Spleen (tissue), 11 donors: Measurements from ENCODE around the gene RMI1. TPM values are rescaled to one million over a fixed set of nuclear protein-coding genes. Genes with fewer than 3 reads are reported as not detected.

Experiments used
- DNase-seq: peaks from one replicate; pipeline ENCODE4 v3.0.0-alpha.2; 2020
- H3K27ac ChIP-seq, 8 donors: fragments of 200-600 bp; sonication (generic) in 7 of 8; 1 replicate in 4 of 8; 2 replicates in 4 of 8; pipeline versions ENCODE4 v1.5.0 to v1.8.0; 2016 to 2021; ENCODE audit warnings: inconsistent platforms in 4 of 8, mild to moderate bottlenecking in 4 of 8, moderate library complexity in 1 of 8
- H3K27me3 ChIP-seq, 7 donors: fragments of 200-600 bp; sonication (generic) in 6 of 7; replicated peaks in 1 of 7; 1 replicate in 4 of 7; 2 replicates in 3 of 7; pipeline versions ENCODE4 v1.5.0 to v1.8.0; 2016 to 2021; ENCODE audit warnings: inconsistent platforms in 3 of 7, mild to moderate bottlenecking in 1 of 7
- H3K36me3 ChIP-seq, 6 donors: fragments of 200-600 bp; sonication (generic) in 5 of 6; 1 replicate in 4 of 6; 2 replicates in 2 of 6; pipeline versions ENCODE4 v1.5.0 to v1.8.0; 2016 to 2021; ENCODE audit warnings: inconsistent platforms in 2 of 6
- H3K4me1 ChIP-seq, 6 donors: fragments of 200-600 bp; sonication (generic) in 5 of 6; 1 replicate in 3 of 6; 2 replicates in 3 of 6; pipeline versions ENCODE4 v1.5.0 to v1.8.0; 2016 to 2021; ENCODE audit warnings: inconsistent platforms in 3 of 6
- H3K4me3 ChIP-seq, 8 donors: fragments of 200-600 bp; sonication (generic) in 7 of 8; 1 replicate in 4 of 8; 2 replicates in 4 of 8; pipeline versions ENCODE4 v1.5.0 to v1.8.0; 2016 to 2021; ENCODE audit warnings: inconsistent platforms in 4 of 8, mild to moderate bottlenecking in 4 of 8, moderate library complexity in 2 of 8
- H3K9me3 ChIP-seq, 8 donors: fragments of 200-600 bp; sonication (generic) in 7 of 8; 1 replicate in 4 of 8; 2 replicates in 4 of 8; pipeline versions ENCODE4 v1.5.0 to v1.8.0; 2016 to 2021; ENCODE audit warnings: inconsistent platforms in 4 of 8
- POLR2A ChIP-seq, 3 donors: fragments of 450-650 bp; IDR thresholded peaks; one replicate each; pipeline ENCODE4 v1.5.1; 2017; ENCODE audit warnings: antibody characterized with exemption in 3 of 3, mild to moderate bottlenecking in 1 of 3
- POLR2AphosphoS5 ChIP-seq, 3 donors: sonication (generic); formaldehyde crosslinking; IDR thresholded peaks; one replicate each; pipeline ENCODE4 v1.5.1; 2017; ENCODE audit warnings: antibody characterized with exemption in 3 of 3
- WGBS, 5 donors: extraction: QIAGEN DNeasy Blood & Tissue Kit in 3 of 5; methylation state at CpG; one replicate each; pipeline versions ENCODE4 v1.1.5 to v1.1.7; 2013 to 2018; 5-methylcytosine and 5-hydroxymethylcytosine counted together
- intact Hi-C: fragments of 100-400 bp; cut with DNase I; formaldehyde crosslinking; loops from one replicate; pipeline ENCODE4 v1.15.0; 2023; ENCODE audit warnings: low total_unique reads
- polyA plus RNA-seq, 3 donors: library from polyadenylated mRNA; stranded (reverse); fragments of 200-250 nt; gene quantifications; one replicate each; pipeline ENCODE4 v1.2.1, GENCODE V29; 2013
- total RNA-seq, 7 donors: library from RNA; depleted of rRNA in 3 of 7; stranded (reverse); fragments of >200 nt in 3 of 7; fragmentation: NEBNext Ultra II Directional in 4 of 7; extraction: Animal tissue kit (Norgen Biotek cat#: 25700) in 4 of 7; gene quantifications; one replicate each; pipeline versions ENCODE4 v1.1.0 to v1.2.1, GENCODE V29; 2016 to 2021
- TF ChIP-seq, protein P1 (sequence below), 11 experiments: fragments of 200-600 bp in 7 of 11; fragments of 450-650 bp in 4 of 11; sonication (generic) in 4 of 11; IDR thresholded peaks in 8 of 11; conservative IDR thresholded peaks in 3 of 11; 1 replicate in 7 of 11; 2 replicates in 4 of 11; pipeline versions ENCODE4 v1.4.0 to v1.8.0; 2016 to 2021; ENCODE audit warnings: antibody characterized with exemption in 11 of 11, inconsistent platforms in 4 of 11, mild to moderate bottlenecking in 1 of 11
- donor health status: healthy with polysubstance abuse.
- donor health status: DM: no; HTN: no; CAD: no; lungs with moderate emphysema.
- donor health status: DM: no; HTN: no; CAD: no.
- donor health status: Bipolar disorder and iron deficiency.
- donor health status: healthy.
- donor health status: DM: no; HTN: no; CAD: no.
- donor health status: DM: yes; HTN: yes; CAD: no.

RMI1 gene
- total and polyA plus RNA-seq, 10 donors, result 4.2 to 19.5 (median 12.9) TPM

GRCh38 chr9:83976372-83976771 is 4.2 kb upstream of the RMI1 start:
- Histone ChIP-seq H3K4me3 (peak overlapping the region in 2 of 8 donors; percentile 91 to 93), H3K36me3 (peaks cover 11 to 68% (median 59%) of the 10 kb centered on the region in 6 donors), H3K4me1 (peaks cover 27 to 80% (median 63%) of the 10 kb centered on the region in 6 donors), H3K27me3 (no peaks in the 10 kb centered on the region), H3K27ac (no peak overlapping the region), H3K9me3 (no peaks in the 10 kb centered on the region)
- intact Hi-C loops, result no loop called here
- WGBS, 5 donors, result 45 to 60% (median 54%) methylated on average over 2 of the region's 2 CpGs
- TF ChIP-seq, protein P1, sequence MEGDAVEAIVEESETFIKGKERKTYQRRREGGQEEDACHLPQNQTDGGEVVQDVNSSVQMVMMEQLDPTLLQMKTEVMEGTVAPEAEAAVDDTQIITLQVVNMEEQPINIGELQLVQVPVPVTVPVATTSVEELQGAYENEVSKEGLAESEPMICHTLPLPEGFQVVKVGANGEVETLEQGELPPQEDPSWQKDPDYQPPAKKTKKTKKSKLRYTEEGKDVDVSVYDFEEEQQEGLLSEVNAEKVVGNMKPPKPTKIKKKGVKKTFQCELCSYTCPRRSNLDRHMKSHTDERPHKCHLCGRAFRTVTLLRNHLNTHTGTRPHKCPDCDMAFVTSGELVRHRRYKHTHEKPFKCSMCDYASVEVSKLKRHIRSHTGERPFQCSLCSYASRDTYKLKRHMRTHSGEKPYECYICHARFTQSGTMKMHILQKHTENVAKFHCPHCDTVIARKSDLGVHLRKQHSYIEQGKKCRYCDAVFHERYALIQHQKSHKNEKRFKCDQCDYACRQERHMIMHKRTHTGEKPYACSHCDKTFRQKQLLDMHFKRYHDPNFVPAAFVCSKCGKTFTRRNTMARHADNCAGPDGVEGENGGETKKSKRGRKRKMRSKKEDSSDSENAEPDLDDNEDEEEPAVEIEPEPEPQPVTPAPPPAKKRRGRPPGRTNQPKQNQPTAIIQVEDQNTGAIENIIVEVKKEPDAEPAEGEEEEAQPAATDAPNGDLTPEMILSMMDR (IDR thresholded peaks at IDR 0.05 in 8 of 11, conservative IDR thresholded peaks at IDR 0.05 in 3 of 11), result no peak
- TF ChIP-seq POLR2AphosphoS5 (IDR thresholded peaks at IDR 0.05) (no peak), POLR2A (IDR thresholded peaks at IDR 0.05) (no peak)
- no peak for DNase-seq

GRCh38 chr9:83977196-83977595 is 3.4 kb upstream of the RMI1 start:
- intact Hi-C loops, result no loop called here
- peaks cover 27 to 80% (median 69%) of the 10 kb centered on the region in 6 donors for H3K4me1 ChIP-seq
- peaks cover 4 to 60% (median 51%) of the 10 kb centered on the region in 6 donors for H3K36me3 ChIP-seq
- H3K4me3 ChIP-seq, result peak overlapping the region in 5 of 8 donors; percentile 75 to 93 (median 91)
- TF ChIP-seq POLR2A (IDR thresholded peaks at IDR 0.05), result no peak
- no peak for TF ChIP-seq POLR2AphosphoS5 (IDR thresholded peaks at IDR 0.05)
- TF ChIP-seq, protein P1 (IDR thresholded peaks at IDR 0.05 in 8 of 11, conservative IDR thresholded peaks at IDR 0.05 in 3 of 11), result no peak
- peak overlapping the region in 3 of 8 donors; percentile 0 to 100 (median 99) for H3K27ac ChIP-seq
- no peaks in the 10 kb centered on the region for H3K9me3 ChIP-seq
- WGBS, 5 donors, result 59 to 82% (median 61%) methylated on average over 1 of the region's 1 CpG
- no peaks in the 10 kb centered on the region for H3K27me3 ChIP-seq
- no peak for DNase-seq

- WGBS, 5 donors, result 0 to 1% (median 0%) methylated on average over 27 to 55 of the region's 55 CpGs
- intact Hi-C loops, result no loop called here
- Histone ChIP-seq H3K27ac (peak overlapping the region; percentile 97 to 100 (median 99)), H3K27me3 (no peaks in the 10 kb centered on the region), H3K9me3 (no peaks in the 10 kb centered on the region), H3K4me3 (peak overlapping the region; percentile 75 to 97 (median 91)), H3K4me1 (peaks cover 30 to 79% (median 62%) of the 10 kb centered on the region in 6 donors), H3K36me3 (peaks cover 0 to 40% (median 31%) of the 10 kb centered on the region in 6 donors)
- peak; percentile 98 for DNase-seq
- peak in 2 of 3 donors; percentile 72 to 73 for TF ChIP-seq POLR2AphosphoS5 (IDR thresholded peaks at IDR 0.05)
- TF ChIP-seq, protein P1 (IDR thresholded peaks at IDR 0.05 in 8 of 11, conservative IDR thresholded peaks at IDR 0.05 in 3 of 11), result no peak
- TF ChIP-seq POLR2A (IDR thresholded peaks at IDR 0.05), result no peak
Observed at GRCh38 chr9:83978992-83979811, 1.4 kb upstream of the RMI1 start.

GRCh38 chr9:83979812-83980394 is 702 bp upstream of the RMI1 start, which contains the start of gene HNRNPK:
HNRNPK (minus strand) TSS chr9:83980215; CDS start chr9:83978252, 1,963 bp downstream.
- H3K27ac ChIP-seq, result peak within 1 kb of the TSS; percentile 97 to 100 (median 99)
- DNase-seq, result peak; percentile 98
- 0 to 1% (median 0%) methylated on average over 31 to 57 of the region's 57 CpGs for WGBS, 5 donors
- H3K9me3 ChIP-seq, result no peaks in the 10 kb centered on the region
- H3K27me3 ChIP-seq, result no peaks in the 10 kb centered on the region
- TF ChIP-seq POLR2A (IDR thresholded peaks at IDR 0.05) (peak in 1 of 3 donors; percentile 12), POLR2AphosphoS5 (IDR thresholded peaks at IDR 0.05) (peak in 1 of 3 donors; percentile 93)
- TF ChIP-seq, protein P1 (IDR thresholded peaks at IDR 0.05 in 8 of 11, conservative IDR thresholded peaks at IDR 0.05 in 3 of 11), result peak in 1 of 11 experiments; percentile 28
- peaks cover 0 to 33% (median 24%) of the 10 kb centered on the region in 6 donors for H3K36me3 ChIP-seq
- H3K4me1 ChIP-seq, result peaks cover 25 to 79% (median 57%) of the 10 kb centered on the region in 6 donors
- H3K4me3 ChIP-seq, result peak within 1 kb of the TSS; percentile 75 to 97 (median 91)
- intact Hi-C loops, result loop anchor here (10.0 kb wide), 1 partner anchor 175 kb away; no protein-coding TSS in a partner anchor
